ENCODE data around the gene SYNC.
A peak's percentile ranks its signal among the peaks of the same experiment; 100 is the strongest.
"Not testable (repeated sequence)": the region's sequence is repeated elsewhere in the genome, so short reads cannot be mapped to it uniquely, and the experiment has no call there.

The SYNC gene

GRCh38 chr1:32652244-32652962 lies 50.2 kb downstream of the SYNC start:
- TF ChIP-seq CTCF (IDR thresholded peaks at IDR 0.05; ENCODE audit: low read depth, low read length, missing control alignments), result no peak
- H3K4me3 ChIP-seq (ENCODE audit: low read depth, low read length), result peak overlapping the region; percentile 57
- no peak for DNase-seq (ENCODE audit: low read depth)

DNA sequence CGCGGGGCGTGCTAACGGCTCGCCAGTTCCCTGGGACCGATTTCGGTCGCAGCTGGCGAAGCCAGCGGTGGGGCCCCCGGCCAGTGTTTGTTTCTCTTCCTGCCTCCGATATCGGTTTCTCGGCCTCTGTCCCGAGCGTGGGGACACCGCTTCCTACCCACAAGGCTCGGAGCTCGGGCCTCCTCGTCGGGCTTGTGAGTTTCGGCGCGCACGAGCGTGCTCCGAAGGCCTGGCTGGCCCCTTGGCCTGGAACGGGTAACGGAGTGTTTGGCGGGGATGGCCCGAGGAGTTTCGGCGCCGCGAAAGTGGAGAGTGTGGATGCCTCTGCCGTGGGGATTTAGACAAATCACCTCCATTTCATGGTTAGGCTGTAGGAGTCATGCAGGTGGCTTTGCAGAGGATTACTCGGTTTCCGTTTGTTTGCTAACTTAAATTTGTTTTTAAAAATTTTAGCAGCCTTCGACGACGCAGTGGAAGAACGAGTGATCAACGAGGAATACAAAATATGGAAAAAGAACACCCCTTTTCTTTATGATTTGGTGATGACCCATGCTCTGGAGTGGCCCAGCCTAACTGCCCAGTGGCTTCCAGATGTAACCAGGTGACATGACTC lies 51.0 kb downstream of the SYNC start:
- DNase-seq (ENCODE audit: low read depth), result no peak
- no peak for TF ChIP-seq CTCF (IDR thresholded peaks at IDR 0.05; ENCODE audit: low read depth, low read length, missing control alignments)
- peak overlapping the region; percentile 57 for H3K4me3 ChIP-seq (ENCODE audit: low read depth, low read length)

GRCh38 chr1:32650752-32651460 lies 51.7 kb downstream of the SYNC start, which contains the start of gene RBBP4:
Gene RBBP4 (plus strand): TSS chr1:32651208. CDS start chr1:32651307, 99 bp downstream.
- peak within 1 kb of the TSS; percentile 96 for H3K4me3 ChIP-seq (ENCODE audit: low read depth, low read length)
- TF ChIP-seq CTCF (IDR thresholded peaks at IDR 0.05; ENCODE audit: low read depth, low read length, missing control alignments), result no peak
- DNase-seq (ENCODE audit: low read depth), result peak; percentile 89

GRCh38 chr1:32650248-32650751 lies 52.3 kb downstream of the SYNC start, which contains the start of gene ZBTB8OS:
Gene ZBTB8OS (minus strand): TSS chr1:32650550. CDS start chr1:32650529, 21 bp downstream.
- peak; percentile 94 for DNase-seq (ENCODE audit: low read depth)
- no peak for TF ChIP-seq CTCF (IDR thresholded peaks at IDR 0.05; ENCODE audit: low read depth, low read length, missing control alignments)
- peak within 1 kb of the TSS; percentile 96 for H3K4me3 ChIP-seq (ENCODE audit: low read depth, low read length)

DNA sequence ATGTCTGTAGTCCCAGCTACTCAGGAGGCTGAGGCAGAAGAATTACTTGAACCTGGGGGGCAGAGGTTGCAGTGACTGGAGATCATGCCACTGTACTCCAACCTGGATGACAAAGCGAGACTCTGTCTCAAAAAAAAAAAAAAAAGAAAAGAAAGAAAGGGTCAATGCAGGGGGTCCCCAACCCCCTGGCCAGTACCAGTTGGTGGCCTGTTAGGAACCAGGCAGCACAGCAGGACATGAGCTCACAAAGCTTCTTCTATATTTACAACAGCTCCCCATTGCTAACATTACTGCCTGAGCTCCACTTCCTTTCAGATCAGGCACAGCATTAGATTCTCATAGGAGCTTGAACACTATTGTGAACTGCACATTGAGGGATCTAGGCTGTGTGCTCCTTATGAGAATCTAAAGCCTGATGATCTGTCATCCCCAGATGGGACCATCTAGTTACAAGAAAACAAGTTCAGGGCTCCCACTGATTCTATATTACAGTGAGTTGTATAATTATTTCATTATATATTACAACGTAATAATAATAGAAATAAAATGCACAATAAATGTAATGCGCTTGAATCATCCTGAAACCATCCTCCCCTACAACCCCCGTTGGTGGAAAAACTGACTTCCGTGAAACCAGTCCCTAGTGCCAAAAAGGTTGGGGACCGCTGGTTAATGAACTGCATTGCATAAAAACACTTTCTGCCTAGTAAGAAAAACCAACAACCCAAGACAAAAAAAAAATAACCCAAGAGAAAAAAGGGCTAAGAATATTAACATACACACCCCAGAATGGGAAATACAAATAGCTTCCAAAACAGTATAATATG lies 55.0 kb downstream of the SYNC start:
- peak overlapping the region; percentile 16; the same call in 1 of the 2 replicates for H3K4me3 ChIP-seq (ENCODE audit: low read depth, low read length)
- no peak for DNase-seq (ENCODE audit: low read depth)
- TF ChIP-seq CTCF (IDR thresholded peaks at IDR 0.05; ENCODE audit: low read depth, low read length, missing control alignments), result no peak

DNA sequence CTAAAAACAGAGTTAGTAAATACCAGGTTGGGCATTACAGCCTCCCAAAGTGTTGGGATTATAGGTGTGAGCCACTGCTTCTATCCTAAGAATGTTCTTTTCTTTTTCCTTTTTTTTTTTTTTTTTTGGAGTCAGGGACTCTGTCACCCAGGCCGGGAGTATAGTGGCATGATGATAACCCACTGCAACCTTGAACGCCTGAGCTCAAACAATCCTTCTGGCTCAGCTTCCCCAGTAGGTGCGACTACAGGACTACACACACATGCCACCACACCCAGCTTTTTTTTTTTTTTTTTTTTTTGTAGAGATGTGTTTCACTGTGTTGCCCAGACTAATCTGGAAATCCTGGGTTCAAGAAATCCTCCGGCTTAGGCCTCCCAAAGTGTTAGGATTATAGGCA lies 58.1 kb downstream of the SYNC start:
- no peak overlapping the region for H3K4me3 ChIP-seq (ENCODE audit: low read depth, low read length)
- no peak for DNase-seq (ENCODE audit: low read depth)
- no peak for TF ChIP-seq CTCF (IDR thresholded peaks at IDR 0.05; ENCODE audit: low read depth, low read length, missing control alignments)

- not testable (repeated sequence) for H3K4me3 ChIP-seq (ENCODE audit: low read depth, low read length); DNase-seq (ENCODE audit: low read depth)
These were observed 60.2 kb downstream of the SYNC start for GRCh38 chr1:32642292-32642827.
